Hepatocyte (in vitro differentiated cells): ENCODE measurements around the gene CBX2.

Experiments used
- CTCF ChIP-seq: fragments of 200-600 bp; sonication (generic); IDR thresholded peaks from 2 replicates; pipeline ENCODE4 v1.5.1; 2016; ENCODE audit warnings: antibody characterized with exemption, mild to moderate bottlenecking; ENCODE audit not compliant: poor library complexity
- EZH2 ChIP-seq: fragments of 200-600 bp; sonication (generic); IDR thresholded peaks from 2 replicates; pipeline ENCODE4 v1.6.1; 2016; ENCODE audit warnings: antibody characterized with exemption, mild to moderate bottlenecking, borderline replicate concordance
- EZH2phosphoT487 ChIP-seq: fragments of 200-600 bp; sonication (generic); IDR thresholded peaks from one replicate; pipeline ENCODE4 v1.6.1; 2018; ENCODE audit warnings: antibody characterized with exemption, mild to moderate bottlenecking, low read depth, moderate library complexity; ENCODE audit not compliant: unreplicated experiment, severe bottlenecking

- TF ChIP-seq CTCF (no peak), EZH2 (peak; percentile 36), EZH2phosphoT487 (no peak)
Measured at GRCh38 chr17:79799174-79799537, 21.2 kb downstream of the CBX2 start.
